BE2C (cell line): ENCODE measurements around the gene TEAD3.

Source experiments
- DNase-seq: peaks from one replicate; pipeline ENCODE4 v3.0.0-alpha.2; 2020
- H3K27me3 ChIP-seq: fragments of 250-450 bp; sonication (Bioruptor Pico); 2 replicates; pipeline ENCODE4 v1.5.1; 2020; ENCODE audit warnings: mild to moderate bottlenecking
- H3K36me3 ChIP-seq: fragments of 250-450 bp; sonication (Bioruptor Pico); 2 replicates; pipeline ENCODE4 v1.5.1; 2020; ENCODE audit warnings: mild to moderate bottlenecking
- H3K4me1 ChIP-seq: fragments of 250-450 bp; sonication (Bioruptor Pico); 2 replicates; pipeline ENCODE4 v1.5.1; 2020
- H3K4me3 ChIP-seq: 2 replicates; pipeline ENCODE4 v1.5.1; 2011; ENCODE audit warnings: low read depth, low read length
- H3K9me3 ChIP-seq: fragments of 250-450 bp; sonication (Bioruptor Pico); 2 replicates; pipeline ENCODE4 v1.5.1; 2020
- TF ChIP-seq, protein P1 (sequence below): IDR thresholded peaks from 2 replicates; pipeline ENCODE4 v1.5.1; 2012; ENCODE audit warnings: mild to moderate bottlenecking, low read depth, low read length

The TEAD3 gene

GRCh38 chr6:35534407-35535170 lies 37.7 kb upstream of the TEAD3 start:
- DNase-seq: peak; percentile 93

GRCh38 chr6:35533981-35534380 lies 37.1 kb upstream of the TEAD3 start:
- TF ChIP-seq, protein P1, sequence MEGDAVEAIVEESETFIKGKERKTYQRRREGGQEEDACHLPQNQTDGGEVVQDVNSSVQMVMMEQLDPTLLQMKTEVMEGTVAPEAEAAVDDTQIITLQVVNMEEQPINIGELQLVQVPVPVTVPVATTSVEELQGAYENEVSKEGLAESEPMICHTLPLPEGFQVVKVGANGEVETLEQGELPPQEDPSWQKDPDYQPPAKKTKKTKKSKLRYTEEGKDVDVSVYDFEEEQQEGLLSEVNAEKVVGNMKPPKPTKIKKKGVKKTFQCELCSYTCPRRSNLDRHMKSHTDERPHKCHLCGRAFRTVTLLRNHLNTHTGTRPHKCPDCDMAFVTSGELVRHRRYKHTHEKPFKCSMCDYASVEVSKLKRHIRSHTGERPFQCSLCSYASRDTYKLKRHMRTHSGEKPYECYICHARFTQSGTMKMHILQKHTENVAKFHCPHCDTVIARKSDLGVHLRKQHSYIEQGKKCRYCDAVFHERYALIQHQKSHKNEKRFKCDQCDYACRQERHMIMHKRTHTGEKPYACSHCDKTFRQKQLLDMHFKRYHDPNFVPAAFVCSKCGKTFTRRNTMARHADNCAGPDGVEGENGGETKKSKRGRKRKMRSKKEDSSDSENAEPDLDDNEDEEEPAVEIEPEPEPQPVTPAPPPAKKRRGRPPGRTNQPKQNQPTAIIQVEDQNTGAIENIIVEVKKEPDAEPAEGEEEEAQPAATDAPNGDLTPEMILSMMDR: no peak
- Histone ChIP-seq H3K4me3 (peak overlapping the region; percentile 12; the same call in 1 of the 2 replicates), H3K36me3 (no peaks in the 10 kb centered on the region), H3K4me1 (peaks cover 32% of the 10 kb centered on the region), H3K27me3 (no peaks in the 10 kb centered on the region), H3K9me3 (no peaks in the 10 kb centered on the region)
- peak; percentile 50 for DNase-seq

More at GRCh38 chr6:35534407-35535170, 37.7 kb upstream of the TEAD3 start:
- TF ChIP-seq, protein P1: no peak
- H3K36me3 ChIP-seq: no peaks in the 10 kb centered on the region
- H3K9me3 ChIP-seq: no peaks in the 10 kb centered on the region
- H3K4me3 ChIP-seq: peak overlapping the region; percentile 12; the same call in 1 of the 2 replicates
- H3K27me3 ChIP-seq: no peaks in the 10 kb centered on the region
- H3K4me1 ChIP-seq: peaks cover 38% of the 10 kb centered on the region

DNA sequence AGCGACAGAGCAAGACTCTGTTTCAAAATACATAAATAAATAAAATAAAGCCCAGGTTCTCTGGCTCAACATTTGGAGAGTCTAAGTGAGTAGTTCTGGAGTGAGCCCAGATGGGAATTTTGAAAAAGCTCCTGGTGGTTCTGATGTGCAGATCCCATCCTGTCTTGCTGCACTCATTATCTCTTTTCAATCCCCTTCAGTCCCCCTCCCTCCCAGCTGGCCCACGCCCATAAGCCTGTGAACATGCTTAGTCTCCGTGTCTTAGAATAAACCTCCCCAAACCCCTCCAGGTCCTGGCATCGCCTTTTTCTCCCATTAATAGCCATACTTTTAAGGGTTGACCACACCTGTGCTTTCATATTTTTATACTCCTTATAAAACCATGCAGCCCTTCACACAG lies 35.2 kb upstream of the TEAD3 start:
- Histone ChIP-seq H3K27me3 (no peaks in the 10 kb centered on the region), H3K9me3 (no peaks in the 10 kb centered on the region), H3K4me1 (peaks cover 29% of the 10 kb centered on the region), H3K4me3 (no peak overlapping the region), H3K36me3 (no peaks in the 10 kb centered on the region)
- no peak for DNase-seq
- TF ChIP-seq, protein P1: no peak

DNA sequence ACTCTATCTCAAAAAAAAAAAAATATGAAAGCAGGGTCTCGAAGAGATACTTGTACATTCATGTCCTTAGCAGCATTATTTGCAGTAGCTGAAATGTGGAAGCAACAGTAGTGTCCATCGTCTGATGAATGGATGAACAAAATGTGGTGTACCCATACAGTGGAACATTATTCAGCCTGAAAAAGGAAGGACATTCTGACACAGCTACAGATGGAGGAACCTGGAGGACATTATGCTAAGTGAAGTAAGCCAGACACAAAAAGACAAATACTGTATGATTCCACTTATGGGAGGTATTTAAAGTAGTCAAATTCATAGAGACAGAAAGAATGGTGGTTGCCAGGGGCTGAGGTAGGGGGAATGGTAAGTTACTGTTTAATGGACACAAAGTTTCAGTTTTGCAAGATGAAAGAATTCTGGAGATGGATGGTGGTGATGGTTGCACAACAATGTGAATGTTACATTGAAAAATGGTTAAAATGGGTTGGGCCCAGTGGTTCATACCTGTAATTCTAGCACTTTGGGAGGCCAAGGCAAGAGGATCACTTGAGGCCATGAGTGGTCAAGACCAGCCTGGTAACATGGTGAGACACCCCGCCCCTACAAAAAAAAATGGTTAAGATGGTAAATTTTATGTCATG lies 27.6 kb upstream of the TEAD3 start:
- no peaks in the 10 kb centered on the region for H3K27me3 ChIP-seq
- H3K9me3 ChIP-seq: no peaks in the 10 kb centered on the region
- no peak for DNase-seq
- no peaks in the 10 kb centered on the region for H3K36me3 ChIP-seq
- TF ChIP-seq, protein P1: no peak
- H3K4me1 ChIP-seq: no peaks in the 10 kb centered on the region
- no peak overlapping the region for H3K4me3 ChIP-seq

DNA sequence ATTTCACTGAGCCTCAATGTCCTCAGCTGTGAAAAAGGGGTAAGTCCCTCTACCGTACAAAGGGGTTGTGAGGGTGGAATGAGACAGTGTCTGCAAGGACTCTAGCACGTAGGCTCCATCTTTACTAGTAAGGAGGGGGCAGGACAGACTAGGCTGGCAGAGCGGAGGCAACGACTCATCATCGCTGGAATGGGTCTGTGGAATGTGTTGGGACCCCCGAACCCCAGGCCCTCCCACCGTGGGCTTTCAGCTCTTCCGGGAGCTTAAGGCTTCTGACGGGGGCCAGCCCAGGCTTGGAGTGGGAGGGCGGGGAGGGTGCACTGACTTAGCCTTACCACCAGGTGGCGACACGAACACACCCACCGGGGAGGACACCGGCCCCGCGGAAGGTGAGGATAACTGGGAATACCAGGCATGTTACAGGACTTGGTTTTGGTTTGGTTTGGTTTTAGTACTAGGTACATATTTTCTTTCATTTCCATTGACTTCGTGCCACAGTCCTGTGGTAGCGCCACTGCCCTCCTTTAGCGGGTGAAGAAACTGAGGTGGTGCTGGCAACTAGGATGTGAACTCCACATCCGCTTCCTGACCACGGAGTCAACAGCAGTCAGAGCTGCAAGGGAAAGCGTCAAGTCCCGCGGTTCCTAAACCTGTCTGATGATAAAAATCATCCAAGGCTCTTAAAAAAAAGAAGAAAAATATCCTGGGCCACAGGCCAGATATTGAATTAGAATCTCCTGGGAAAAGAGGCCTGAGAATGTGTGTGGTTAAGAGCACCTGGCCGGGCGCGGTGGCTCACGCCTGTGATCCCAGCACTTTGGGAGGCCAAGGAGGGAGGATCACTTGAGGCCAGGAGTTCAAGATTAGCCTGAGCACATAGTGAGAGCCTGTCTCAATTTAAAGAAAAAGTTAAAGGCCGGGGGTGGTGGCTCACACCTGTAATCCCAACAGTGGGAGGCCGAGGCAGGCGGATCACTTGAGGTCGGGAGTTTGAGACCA lies 26.1 kb upstream of the TEAD3 start:
- peak; percentile 86 for DNase-seq
- peak overlapping the region; percentile 40 for H3K4me3 ChIP-seq
- H3K4me1 ChIP-seq: no peaks in the 10 kb centered on the region
- no peaks in the 10 kb centered on the region for H3K27me3 ChIP-seq
- TF ChIP-seq, protein P1: peak; percentile 90
- no peaks in the 10 kb centered on the region for H3K36me3 ChIP-seq
- no peaks in the 10 kb centered on the region for H3K9me3 ChIP-seq
